HepG2 (cell line): ENCODE data around the gene C19orf38. TPM values are rescaled to one million over a fixed set of nuclear protein-coding genes. Genes with fewer than 3 reads are reported as not detected.
A peak's percentile ranks its signal among the peaks of the same experiment; 100 is the strongest.

Experiments
- ATAC-seq: fragments of 200-7000 bp; cut with Tn5 transposase; 3 replicates; pipeline ENCODE4 v1.9.1; 2020; ENCODE audit warnings: mild to moderate bottlenecking, moderate library complexity
- BruUV-seq: library from RNA; stranded (reverse); fragments of 400-500 nt; replicated peaks from 2 replicates; lab custom pipeline; 2021; lab: Mats Ljungman, UMichigan
- CTCF ChIA-PET: fragments of 300-600 bp; formaldehyde crosslinking; extraction: SDS; loops from one replicate; lab custom pipeline; 2021; ENCODE audit warnings: low total read pairs, inconsistent platforms, low intra/inter-chr PET ratio; lab: Yijun Ruan, JAX
- POLR2A ChIA-PET: fragments of 350-600 bp; sonication (Branson Sonifier 250); formaldehyde crosslinking; loops from one replicate; lab custom pipeline; 2020; ENCODE audit warnings: antibody characterized with exemption, inconsistent platforms; lab: Yijun Ruan, JAX
- DNase-seq: peaks from one replicate; pipeline ENCODE4 v3.0.0-alpha.2; 2015; ENCODE audit warnings: low spot score
- FAIRE-seq: peaks from 3 replicates; lab custom pipeline; 2011; peaks lifted over from hg19 to GRCh38; lab: Jason Lieb, UNC
- H2AFZ ChIP-seq: one replicate; pipeline ENCODE4 v1.6.1; 2011; ENCODE audit warnings: low read length, inconsistent platforms
- H3K27ac ChIP-seq: fragments of 300-600 bp; 3 replicates; pipeline ENCODE4 v1.8.0; 2011; ENCODE audit warnings: mixed run types, mild to moderate bottlenecking, mixed read lengths, low read length, inconsistent platforms; ENCODE audit not compliant: insufficient read depth; ENCODE audit errors: extremely low read length
- H3K27me3 ChIP-seq, 2 experiments: fragments of 200-600 bp in 1 of 2; 2 replicates in 1 of 2; 3 replicates in 1 of 2; pipeline versions ENCODE4 v1.6.0 to v1.8.0; 2011; ENCODE audit warnings: low read length in 2 of 2, mild to moderate bottlenecking in 2 of 2, moderate library complexity in 2 of 2, inconsistent platforms in 1 of 2; ENCODE audit not compliant: insufficient read depth in 2 of 2, control insufficient read depth in 1 of 2
- H3K36me3 ChIP-seq, 2 experiments: fragments of 200-600 bp in 1 of 2; replicated peaks in 1 of 2; 2 replicates in 1 of 2; 3 replicates in 1 of 2; pipeline versions ENCODE4 v1.5.1 to v1.8.0; 2011; ENCODE audit warnings: low read length in 2 of 2, inconsistent platforms in 1 of 2; ENCODE audit not compliant: insufficient read depth in 2 of 2, control insufficient read depth in 1 of 2
- H3K4me1 ChIP-seq: 2 replicates; pipeline ENCODE4 v1.5.1; 2012; ENCODE audit warnings: low read length, inconsistent platforms; ENCODE audit not compliant: insufficient read depth
- H3K4me2 ChIP-seq: 2 replicates; pipeline ENCODE4 v1.6.0; 2011; ENCODE audit warnings: low read depth, low read length, inconsistent platforms
- H3K4me3 ChIP-seq, 3 experiments: fragments of 200-600 bp in 1 of 3; sonication (generic), shearing (Covaris generic) in 1 of 3; replicated peaks in 1 of 3; 2 replicates each; pipeline ENCODE4 v1.5.1; 2011 to 2016; ENCODE audit warnings: low read length in 3 of 3, inconsistent platforms in 2 of 3, low read depth in 2 of 3, mild to moderate bottlenecking in 2 of 3, control low read depth in 1 of 3, mixed read lengths in 1 of 3; ENCODE audit not compliant: insufficient read depth in 1 of 3
- H3K79me2 ChIP-seq: one replicate; pipeline ENCODE4 v1.6.1; 2011; ENCODE audit warnings: low read length, inconsistent platforms; ENCODE audit not compliant: insufficient read depth
- H3K9ac ChIP-seq: 2 replicates; pipeline ENCODE4 v1.6.0; 2011; ENCODE audit warnings: mild to moderate bottlenecking, low read depth, low read length, inconsistent platforms; ENCODE audit not compliant: insufficient read depth
- H3K9me3 ChIP-seq: 2 replicates; pipeline ENCODE4 v1.5.1; 2012; ENCODE audit warnings: mild to moderate bottlenecking, low read length
- H4K20me1 ChIP-seq: 2 replicates; pipeline ENCODE4 v1.6.0; 2011; ENCODE audit warnings: inconsistent platforms, mild to moderate bottlenecking, low read length, moderate library complexity; ENCODE audit not compliant: insufficient read depth
- AGO2 ChIP-seq: fragments of 200-400 bp; formaldehyde crosslinking; optimal IDR thresholded peaks from 2 replicates; pipeline ENCODE3; 2017; ENCODE audit warnings: mild to moderate bottlenecking, low read depth, low read length, moderate library complexity
- AHDC1 ChIP-seq: sonication (generic); formaldehyde crosslinking; IDR thresholded peaks from 2 replicates; pipeline ENCODE4 v1.5.1; 2020; ENCODE audit warnings: mild to moderate bottlenecking, missing genetic modification reagents, borderline replicate concordance
- CBX5 ChIP-seq: sonication (generic); formaldehyde crosslinking; IDR thresholded peaks from 2 replicates; pipeline ENCODE4 v1.4.0; 2020; ENCODE audit warnings: missing genetic modification reagents, borderline replicate concordance
- HMG20A ChIP-seq: IDR thresholded peaks from 2 replicates; pipeline ENCODE4 v1.6.1; 2016; ENCODE audit warnings: borderline replicate concordance
- MAFF ChIP-seq: IDR thresholded peaks from 2 replicates; pipeline ENCODE4 v1.6.1; 2011; ENCODE audit warnings: low read depth, low read length, improper control_type of control experiment
- NFYB ChIP-seq: sonication (generic); formaldehyde crosslinking; IDR thresholded peaks from 2 replicates; pipeline ENCODE4 v1.4.0; 2020; ENCODE audit warnings: missing genetic modification reagents
- REL ChIP-seq: sonication (generic); formaldehyde crosslinking; conservative IDR thresholded peaks from 2 replicates; pipeline ENCODE4 v1.8.0; 2022; ENCODE audit warnings: mild to moderate bottlenecking, missing genetic modification reagents, moderate library complexity
- TCF7L2 ChIP-seq: IDR thresholded peaks from 2 replicates; pipeline ENCODE4 v1.6.1; 2011; ENCODE audit warnings: mild to moderate bottlenecking, low read depth, low read length, moderate library complexity
- ZFP62 ChIP-seq: sonication (generic); formaldehyde crosslinking; IDR thresholded peaks from 2 replicates; pipeline ENCODE4 v1.4.0; 2020; ENCODE audit warnings: missing genetic modification reagents
- ZNF121 ChIP-seq: sonication (generic); formaldehyde crosslinking; IDR thresholded peaks from 2 replicates; pipeline ENCODE4 v1.5.0; 2020; ENCODE audit warnings: mild to moderate bottlenecking, missing genetic modification reagents
- ZNF549 ChIP-seq: sonication (generic); formaldehyde crosslinking; IDR thresholded peaks from 2 replicates; pipeline ENCODE4 v1.5.0; 2020; ENCODE audit warnings: missing genetic modification reagents
- ZNF740 ChIP-seq: sonication (generic); formaldehyde crosslinking; IDR thresholded peaks from 2 replicates; pipeline ENCODE4 v1.4.0; 2020; ENCODE audit warnings: missing genetic modification reagents
- ZNF749 ChIP-seq: sonication (generic); formaldehyde crosslinking; IDR thresholded peaks from 2 replicates; pipeline ENCODE4 v1.8.0; 2022; ENCODE audit warnings: mild to moderate bottlenecking, missing genetic modification reagents, moderate library complexity, borderline replicate concordance
- WGBS: methylation state at CpG from one replicate; pipeline ENCODE4 v1.1.6; 2017; ENCODE audit warnings: low lambda C conversion rate; 5-methylcytosine and 5-hydroxymethylcytosine counted together
- in situ Hi-C: cut with HindIII; loops from 2 replicates; pipeline ENCODE4 v1.10.0; 2017; ENCODE audit warnings: low pct_unique_long_range_greater_than_20kb; ENCODE audit not compliant: extremely low pct_ligation_motif_present
- intact Hi-C: fragments of 100-400 bp; cut with micrococcal nuclease; formaldehyde crosslinking; loops from one replicate; pipeline ENCODE4 v1.10.0; 2022; ENCODE audit not compliant: unreplicated experiment
- polyA plus RNA-seq, 8 experiments: library from polyadenylated mRNA; depleted of rRNA in 3 of 8; stranded (reverse) in 7 of 8; unstranded in 1 of 8; fragments of >200 nt; fragmentation: Illumina TruSeq in 4 of 8; extraction: Trizol in 4 of 8; gene quantifications; 2 replicates each; pipeline versions ENCODE4 v1.2.1 to v1.2.3, GENCODE V29; 2011 to 2016; ENCODE audit warnings: low read depth in 4 of 8, missing spikeins in 1 of 8, mixed read lengths in 1 of 8; ENCODE audit not compliant: insufficient read depth in 1 of 8
- total RNA-seq, 5 experiments: library from RNA; depleted of rRNA; stranded (reverse); fragments of >200 nt; fragmentation: Illumina TruSeq; extraction: Trizol; gene quantifications; 2 replicates each; pipeline ENCODE4 v1.2.3, GENCODE V29; 2016; ENCODE audit warnings: low read depth in 1 of 5

The C19orf38 gene
- total and polyA plus RNA-seq, 2 of the 13 experiments (the other 11 are each of a cell fraction or from before 2014, with no cell fraction given) = 0.11 TPM; not detected in 1

DNA sequence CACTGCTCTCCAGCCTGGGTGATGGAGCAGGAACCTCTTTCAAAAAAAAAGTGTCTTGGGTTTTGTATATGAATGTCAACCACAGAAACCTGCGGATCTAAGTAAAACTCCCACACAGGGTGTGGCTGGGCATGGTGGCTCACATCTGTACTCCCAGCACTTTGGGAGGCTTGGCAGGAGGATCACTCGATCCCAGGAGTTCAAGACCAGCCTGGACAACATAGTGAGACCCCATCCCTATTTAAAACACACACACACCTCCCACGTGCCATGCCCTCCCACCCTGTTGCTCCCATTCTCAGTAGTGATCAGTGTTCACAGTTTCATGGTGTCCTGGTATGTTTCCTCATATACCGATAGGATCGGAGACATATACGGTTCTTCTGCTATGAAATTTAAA is 21.4 kb upstream of the C19orf38 start (continued):
- TF ChIP-seq AHDC1 (CRISPR knock-in tag) = no peak
- no peak for TF ChIP-seq MAFF
- TF ChIP-seq NFYB (CRISPR knock-in tag) = no peak
- no peak for TF ChIP-seq ZNF749 (CRISPR knock-in tag)
- 0 out of 2 replicates have a peak, but pooled peaks have one; percentile 12 for TF ChIP-seq ZNF121
- TF ChIP-seq HMG20A (CRISPR knock-in tag) = no peak
- TF ChIP-seq, all 625 proteins: peak for 1

DNA sequence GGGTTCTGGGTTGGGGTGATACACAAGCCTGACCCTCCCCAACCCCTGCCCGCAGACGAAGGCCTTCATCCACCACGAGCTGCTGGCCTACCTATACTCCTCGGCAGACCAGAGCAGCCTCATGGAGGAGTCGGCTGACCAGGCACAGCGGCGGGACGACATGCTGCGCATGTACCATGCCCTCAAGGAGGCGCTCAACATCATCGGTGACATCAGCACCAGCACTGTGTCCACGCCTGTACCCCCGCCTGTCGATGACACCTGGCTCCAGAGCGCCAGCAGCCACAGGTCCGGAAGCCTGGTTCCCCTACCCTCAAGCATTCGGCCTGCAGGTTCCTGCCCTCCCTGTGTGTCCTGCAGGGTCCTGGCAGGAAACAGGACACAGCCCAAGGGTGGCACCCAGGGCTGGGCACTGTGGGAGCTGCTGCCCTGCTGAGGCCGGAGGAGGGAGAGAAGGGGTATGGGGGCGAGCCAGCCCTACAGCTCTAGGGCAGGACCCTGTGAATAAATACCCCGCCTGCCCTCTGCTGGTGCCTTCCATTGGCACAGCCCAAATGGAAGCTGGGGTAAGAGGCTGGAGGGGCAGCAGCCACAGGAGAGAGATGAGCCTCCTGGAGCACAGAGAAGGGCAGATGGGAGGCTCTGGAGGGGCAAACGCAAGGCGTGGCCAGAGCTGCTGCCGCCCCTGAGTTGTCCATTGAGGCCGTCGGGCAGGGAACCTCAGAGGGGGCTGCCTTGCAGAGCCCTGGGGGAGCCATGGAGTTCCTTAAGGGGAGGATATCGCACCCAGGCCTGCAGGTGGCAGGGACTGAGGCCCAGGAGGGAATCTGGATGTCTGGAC is 19.0 kb upstream of the C19orf38 start:
- in situ Hi-C loops = no loop called here
- peaks cover 18 to 35% of the 10 kb centered on the region in 2 experiments for H3K36me3 ChIP-seq
- TF ChIP-seq ZNF549 (CRISPR knock-in tag) (no peak), TCF7L2 (no peak), ZFP62 (CRISPR knock-in tag) (no peak), CBX5 (CRISPR knock-in tag) (no peak), ZNF740 (CRISPR knock-in tag) (no peak), REL (CRISPR knock-in tag) (no peak), AGO2 (peak; percentile 59)

More for the DNA sequence above, 19.0 kb upstream of the C19orf38 start:
- no peak overlapping the region for H3K4me2 ChIP-seq
- H3K9ac ChIP-seq = no peak overlapping the region
- no peaks in the 10 kb centered on the region for H3K9me3 ChIP-seq
- H2AFZ ChIP-seq = no peak overlapping the region
- no peaks in the 10 kb centered on the region for H4K20me1 ChIP-seq
- no TSS peak for BruUV-seq
- H3K4me1 ChIP-seq = no peaks in the 10 kb centered on the region
- ATAC-seq (peak; percentile 50), FAIRE-seq (no peak), DNase-seq (no peak)
- ChIA-PET POLR2A (no interaction called here), CTCF (no interaction called here)
- no peak overlapping the region for H3K27ac ChIP-seq
- H3K79me2 ChIP-seq = no peaks in the 10 kb centered on the region
- intact Hi-C loops = no loop called here
- H3K4me3 ChIP-seq = no peak overlapping the region
- 99% methylated on average over 20 of the region's 26 CpGs for WGBS
- no peaks in the 10 kb centered on the region for H3K27me3 ChIP-seq
